Measurements from ENCODE around the gene MPHOSPH6.
"Not testable (repeated sequence)": the region's sequence is repeated elsewhere in the genome, so short reads cannot be mapped to it uniquely, and the experiment has no call there.

MPHOSPH6 gene

GRCh38 chr16:82169861-82170845 lies at the start of gene MPHOSPH6:
Gene MPHOSPH6, minus strand, starts transcription at chr16:82170224. Its CDS starts 49 bp downstream, at chr16:82170175.
- Histone ChIP-seq H3K36me3 (ENCODE audit: control insufficient read depth, insufficient read depth, low read length) (peaks cover 27% of the 10 kb centered on the region), H3K27me3 (ENCODE audit: control insufficient read depth, insufficient read depth, low read length) (peaks cover 29% of the 10 kb centered on the region), H3K9me3 (ENCODE audit: control insufficient read depth, insufficient read depth, low read length) (peaks cover 2% of the 10 kb centered on the region; the same call in 1 of the 2 replicates), H3K9ac (ENCODE audit: low read depth, low read length) (peak within 1 kb of the TSS; percentile 96), H3K4me1 (ENCODE audit: control insufficient read depth, insufficient read depth, low read length) (0 out of 2 replicates have a peak, but pooled peaks cover 4% of the 10 kb centered on the region), H3K4me3 (ENCODE audit: low read depth, low read length) (peak within 1 kb of the TSS; percentile 78), H3K27ac (ENCODE audit: low read depth, low read length) (peak within 1 kb of the TSS; percentile 86)

GRCh38 chr16:82219298-82219697 lies 49.3 kb upstream of the MPHOSPH6 start:
- Histone ChIP-seq H3K4me1 (ENCODE audit: control insufficient read depth, insufficient read depth, low read length) (no peaks in the 10 kb centered on the region), H3K27ac (ENCODE audit: low read depth, low read length) (no peak overlapping the region), H3K36me3 (ENCODE audit: control insufficient read depth, insufficient read depth, low read length) (no peaks in the 10 kb centered on the region), H3K9me3 (ENCODE audit: control insufficient read depth, insufficient read depth, low read length) (no peaks in the 10 kb centered on the region), H3K27me3 (ENCODE audit: control insufficient read depth, insufficient read depth, low read length) (no peaks in the 10 kb centered on the region), H3K9ac (ENCODE audit: low read depth, low read length) (no peak overlapping the region), H3K4me3 (ENCODE audit: low read depth, low read length) (no peak overlapping the region)

- not testable (repeated sequence) for H3K4me3 ChIP-seq (ENCODE audit: low read depth, low read length); H3K4me1 ChIP-seq (ENCODE audit: control insufficient read depth, insufficient read depth, low read length); H3K9ac ChIP-seq (ENCODE audit: low read depth, low read length); H3K27ac ChIP-seq (ENCODE audit: low read depth, low read length); H3K27me3 ChIP-seq (ENCODE audit: control insufficient read depth, insufficient read depth, low read length); H3K36me3 ChIP-seq (ENCODE audit: control insufficient read depth, insufficient read depth, low read length)
- H3K9me3 ChIP-seq (ENCODE audit: control insufficient read depth, insufficient read depth, low read length): peaks cover 24% of the 10 kb centered on the region
These were observed 39.3 kb upstream of the MPHOSPH6 start for GRCh38 chr16:82209314-82209713.

- no peaks in the 10 kb centered on the region for H3K27me3 ChIP-seq (ENCODE audit: control insufficient read depth, insufficient read depth, low read length)
- H3K9ac ChIP-seq (ENCODE audit: low read depth, low read length): no peak overlapping the region
- H3K4me3 ChIP-seq (ENCODE audit: low read depth, low read length): no peak overlapping the region
- no peaks in the 10 kb centered on the region for H3K4me1 ChIP-seq (ENCODE audit: control insufficient read depth, insufficient read depth, low read length)
- H3K36me3 ChIP-seq (ENCODE audit: control insufficient read depth, insufficient read depth, low read length): no peaks in the 10 kb centered on the region
- no peak overlapping the region for H3K27ac ChIP-seq (ENCODE audit: low read depth, low read length)
- no peaks in the 10 kb centered on the region for H3K9me3 ChIP-seq (ENCODE audit: control insufficient read depth, insufficient read depth, low read length)
These were observed 33.2 kb upstream of the MPHOSPH6 start for GRCh38 chr16:82203198-82203597.

GRCh38 chr16:82201926-82202325 lies 31.9 kb upstream of the MPHOSPH6 start:
- Histone ChIP-seq H3K27ac (ENCODE audit: low read depth, low read length) (no peak overlapping the region), H3K9me3 (ENCODE audit: control insufficient read depth, insufficient read depth, low read length) (no peaks in the 10 kb centered on the region), H3K27me3 (ENCODE audit: control insufficient read depth, insufficient read depth, low read length) (no peaks in the 10 kb centered on the region), H3K4me1 (ENCODE audit: control insufficient read depth, insufficient read depth, low read length) (no peaks in the 10 kb centered on the region), H3K36me3 (ENCODE audit: control insufficient read depth, insufficient read depth, low read length) (no peaks in the 10 kb centered on the region), H3K9ac (ENCODE audit: low read depth, low read length) (no peak overlapping the region), H3K4me3 (ENCODE audit: low read depth, low read length) (no peak overlapping the region)

- Histone ChIP-seq H3K27me3 (ENCODE audit: control insufficient read depth, insufficient read depth, low read length) (no peaks in the 10 kb centered on the region), H3K27ac (ENCODE audit: low read depth, low read length) (no peak overlapping the region), H3K9ac (ENCODE audit: low read depth, low read length) (no peak overlapping the region), H3K9me3 (ENCODE audit: control insufficient read depth, insufficient read depth, low read length) (no peaks in the 10 kb centered on the region), H3K36me3 (ENCODE audit: control insufficient read depth, insufficient read depth, low read length) (no peaks in the 10 kb centered on the region), H3K4me1 (ENCODE audit: control insufficient read depth, insufficient read depth, low read length) (no peaks in the 10 kb centered on the region), H3K4me3 (ENCODE audit: low read depth, low read length) (no peak overlapping the region)
These were observed 31.3 kb upstream of the MPHOSPH6 start for GRCh38 chr16:82201351-82201750.

GRCh38 chr16:82199209-82199608 lies 29.2 kb upstream of the MPHOSPH6 start:
- Histone ChIP-seq H3K4me1 (ENCODE audit: control insufficient read depth, insufficient read depth, low read length) (no peaks in the 10 kb centered on the region), H3K9ac (ENCODE audit: low read depth, low read length) (no peak overlapping the region), H3K36me3 (ENCODE audit: control insufficient read depth, insufficient read depth, low read length) (no peaks in the 10 kb centered on the region), H3K9me3 (ENCODE audit: control insufficient read depth, insufficient read depth, low read length) (no peaks in the 10 kb centered on the region), H3K27ac (ENCODE audit: low read depth, low read length) (no peak overlapping the region), H3K4me3 (ENCODE audit: low read depth, low read length) (no peak overlapping the region), H3K27me3 (ENCODE audit: control insufficient read depth, insufficient read depth, low read length) (no peaks in the 10 kb centered on the region)

GRCh38 chr16:82197540-82198240 lies 27.7 kb upstream of the MPHOSPH6 start:
- Histone ChIP-seq H3K36me3 (ENCODE audit: control insufficient read depth, insufficient read depth, low read length) (no peaks in the 10 kb centered on the region), H3K4me1 (ENCODE audit: control insufficient read depth, insufficient read depth, low read length) (no peaks in the 10 kb centered on the region), H3K4me3 (ENCODE audit: low read depth, low read length) (no peak overlapping the region), H3K27ac (ENCODE audit: low read depth, low read length) (no peak overlapping the region), H3K27me3 (ENCODE audit: control insufficient read depth, insufficient read depth, low read length) (no peaks in the 10 kb centered on the region), H3K9ac (ENCODE audit: low read depth, low read length) (no peak overlapping the region), H3K9me3 (ENCODE audit: control insufficient read depth, insufficient read depth, low read length) (no peaks in the 10 kb centered on the region)

- Histone ChIP-seq H3K9ac (ENCODE audit: low read depth, low read length) (no peak overlapping the region), H3K27ac (ENCODE audit: low read depth, low read length) (no peak overlapping the region), H3K4me1 (ENCODE audit: control insufficient read depth, insufficient read depth, low read length) (no peaks in the 10 kb centered on the region), H3K4me3 (ENCODE audit: low read depth, low read length) (no peak overlapping the region), H3K27me3 (ENCODE audit: control insufficient read depth, insufficient read depth, low read length) (no peaks in the 10 kb centered on the region), H3K9me3 (ENCODE audit: control insufficient read depth, insufficient read depth, low read length) (no peaks in the 10 kb centered on the region), H3K36me3 (ENCODE audit: control insufficient read depth, insufficient read depth, low read length) (no peaks in the 10 kb centered on the region)
These were observed 26.0 kb upstream of the MPHOSPH6 start for GRCh38 chr16:82195917-82196494.

GRCh38 chr16:82194086-82194485 lies 24.1 kb upstream of the MPHOSPH6 start:
- no peak overlapping the region for H3K4me3 ChIP-seq (ENCODE audit: low read depth, low read length)
- no peaks in the 10 kb centered on the region for H3K36me3 ChIP-seq (ENCODE audit: control insufficient read depth, insufficient read depth, low read length)
- no peaks in the 10 kb centered on the region for H3K27me3 ChIP-seq (ENCODE audit: control insufficient read depth, insufficient read depth, low read length)
- H3K4me1 ChIP-seq (ENCODE audit: control insufficient read depth, insufficient read depth, low read length): peaks cover 4% of the 10 kb centered on the region
- no peaks in the 10 kb centered on the region for H3K9me3 ChIP-seq (ENCODE audit: control insufficient read depth, insufficient read depth, low read length)
- no peak overlapping the region for H3K9ac ChIP-seq (ENCODE audit: low read depth, low read length)
- H3K27ac ChIP-seq (ENCODE audit: low read depth, low read length): no peak overlapping the region

- Histone ChIP-seq H3K9ac (ENCODE audit: low read depth, low read length) (no peak overlapping the region), H3K27ac (ENCODE audit: low read depth, low read length) (no peak overlapping the region), H3K4me1 (ENCODE audit: control insufficient read depth, insufficient read depth, low read length) (peaks cover 8% of the 10 kb centered on the region), H3K4me3 (ENCODE audit: low read depth, low read length) (no peak overlapping the region), H3K27me3 (ENCODE audit: control insufficient read depth, insufficient read depth, low read length) (no peaks in the 10 kb centered on the region), H3K9me3 (ENCODE audit: control insufficient read depth, insufficient read depth, low read length) (no peaks in the 10 kb centered on the region), H3K36me3 (ENCODE audit: control insufficient read depth, insufficient read depth, low read length) (no peaks in the 10 kb centered on the region)
These were observed 22.6 kb upstream of the MPHOSPH6 start for GRCh38 chr16:82192665-82193064.
